Esophagus muscularis mucosa (tissue), 3 donors: Measurements from ENCODE around the gene AIPL1.

Experiments
- POLR2A ChIP-seq: fragments of 450-650 bp; IDR thresholded peaks from one replicate; pipeline ENCODE4 v1.6.1; 2017; ENCODE audit warnings: antibody characterized with exemption, moderate library complexity, mild to moderate bottlenecking, low read depth
- TF ChIP-seq, protein P1 (sequence below), 3 experiments: fragments of 200-600 bp in 2 of 3; fragments of 450-650 bp in 1 of 3; sonication (generic) in 2 of 3; IDR thresholded peaks; one replicate each; pipeline ENCODE4 v1.5.1; 2017 to 2019; ENCODE audit warnings: antibody characterized with exemption in 3 of 3, mild to moderate bottlenecking in 2 of 3, moderate library complexity in 1 of 3

DNA sequence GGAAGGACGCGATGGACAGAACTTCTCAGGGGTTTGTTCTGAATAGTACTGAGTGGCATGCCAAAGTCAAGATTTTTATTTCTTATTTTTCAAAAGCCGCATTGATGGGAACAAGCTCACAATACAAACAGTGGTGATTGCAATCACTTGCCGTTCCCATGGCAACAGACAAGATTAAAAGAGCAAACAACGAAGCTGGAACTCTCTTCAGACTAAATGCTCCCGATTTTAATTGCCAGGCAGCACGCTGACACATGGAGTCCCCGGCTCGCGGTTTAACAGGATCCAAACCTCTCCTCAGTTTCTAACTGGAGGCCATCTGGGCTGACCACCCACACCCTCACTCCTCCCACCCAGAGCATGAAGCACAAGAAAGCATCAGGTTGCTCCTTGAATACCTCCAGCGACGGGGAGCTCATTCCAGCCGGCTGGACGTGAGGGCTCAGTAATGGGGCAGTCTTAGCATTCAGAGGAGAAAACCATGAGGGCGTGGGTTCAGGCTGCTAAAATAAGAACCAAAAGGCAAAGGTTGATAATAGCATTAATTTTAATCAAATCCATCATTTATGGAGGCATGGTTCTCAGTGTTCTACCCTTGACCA, 41.5 kb downstream of the AIPL1 start:
- TF ChIP-seq, protein P1, sequence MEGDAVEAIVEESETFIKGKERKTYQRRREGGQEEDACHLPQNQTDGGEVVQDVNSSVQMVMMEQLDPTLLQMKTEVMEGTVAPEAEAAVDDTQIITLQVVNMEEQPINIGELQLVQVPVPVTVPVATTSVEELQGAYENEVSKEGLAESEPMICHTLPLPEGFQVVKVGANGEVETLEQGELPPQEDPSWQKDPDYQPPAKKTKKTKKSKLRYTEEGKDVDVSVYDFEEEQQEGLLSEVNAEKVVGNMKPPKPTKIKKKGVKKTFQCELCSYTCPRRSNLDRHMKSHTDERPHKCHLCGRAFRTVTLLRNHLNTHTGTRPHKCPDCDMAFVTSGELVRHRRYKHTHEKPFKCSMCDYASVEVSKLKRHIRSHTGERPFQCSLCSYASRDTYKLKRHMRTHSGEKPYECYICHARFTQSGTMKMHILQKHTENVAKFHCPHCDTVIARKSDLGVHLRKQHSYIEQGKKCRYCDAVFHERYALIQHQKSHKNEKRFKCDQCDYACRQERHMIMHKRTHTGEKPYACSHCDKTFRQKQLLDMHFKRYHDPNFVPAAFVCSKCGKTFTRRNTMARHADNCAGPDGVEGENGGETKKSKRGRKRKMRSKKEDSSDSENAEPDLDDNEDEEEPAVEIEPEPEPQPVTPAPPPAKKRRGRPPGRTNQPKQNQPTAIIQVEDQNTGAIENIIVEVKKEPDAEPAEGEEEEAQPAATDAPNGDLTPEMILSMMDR (IDR thresholded peaks at IDR 0.05), result no peak
- TF ChIP-seq POLR2A, result no peak
